Measurements from ENCODE around the gene ERC2. TPM values are rescaled to one million over a fixed set of nuclear protein-coding genes. Genes with fewer than 3 reads are reported as not detected.
A peak's percentile ranks its signal among the peaks of the same experiment; 100 is the strongest.

Gene ERC2
- total RNA-seq, 1 donor from 2014 or later, result 0.99 TPM

DNA sequence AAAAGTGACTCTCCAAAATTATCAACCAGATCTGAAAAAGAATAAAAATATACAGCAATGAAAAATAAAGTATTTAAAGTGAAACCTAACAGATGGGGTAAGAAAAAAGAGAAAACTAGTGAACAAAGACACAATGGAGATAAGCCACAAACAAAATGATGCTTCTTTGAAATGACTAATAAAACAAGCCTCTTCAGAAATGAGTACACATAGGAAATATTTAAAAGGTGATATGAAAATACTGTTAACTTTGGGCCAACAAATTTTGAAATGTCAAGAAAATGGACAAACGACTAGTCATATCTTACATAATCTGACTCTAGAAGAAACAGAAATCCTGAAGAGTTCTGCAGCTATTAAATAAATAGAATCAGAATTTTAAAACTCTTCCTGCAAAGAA lies 164.2 kb downstream of the ERC2 start:
- DNase-seq, result no peak

DNA sequence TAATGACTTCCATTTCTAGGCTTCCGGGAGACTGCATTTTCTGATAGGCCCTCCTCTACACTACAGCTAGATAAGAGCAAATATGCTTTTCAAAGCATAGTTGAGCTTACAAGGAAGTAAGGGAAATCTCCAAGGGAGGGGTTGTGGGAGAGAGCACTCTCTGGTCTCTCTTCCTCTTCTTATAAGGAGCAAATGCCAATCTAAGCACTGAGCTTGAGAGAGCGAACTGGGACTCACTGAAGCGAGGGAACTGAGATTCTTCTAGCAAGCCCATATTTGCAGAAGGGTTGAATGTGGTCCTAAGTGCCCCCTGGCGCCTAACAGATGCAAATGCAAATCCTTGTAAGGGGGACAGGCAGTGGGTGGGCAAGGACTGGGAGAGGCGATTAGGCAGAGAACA lies 164.8 kb downstream of the ERC2 start:
- H3K9me3 ChIP-seq (replicated peaks), result no peaks in the 10 kb centered on the region
- H3K27ac ChIP-seq (replicated peaks), result no peak overlapping the region
- DNase-seq, result no peak
- intact Hi-C loops (cut with micrococcal nuclease), result no loop called here
- H3K4me3 ChIP-seq, result no peak overlapping the region
- H3K4me1 ChIP-seq, result no peaks in the 10 kb centered on the region
- TF ChIP-seq, protein P1, sequence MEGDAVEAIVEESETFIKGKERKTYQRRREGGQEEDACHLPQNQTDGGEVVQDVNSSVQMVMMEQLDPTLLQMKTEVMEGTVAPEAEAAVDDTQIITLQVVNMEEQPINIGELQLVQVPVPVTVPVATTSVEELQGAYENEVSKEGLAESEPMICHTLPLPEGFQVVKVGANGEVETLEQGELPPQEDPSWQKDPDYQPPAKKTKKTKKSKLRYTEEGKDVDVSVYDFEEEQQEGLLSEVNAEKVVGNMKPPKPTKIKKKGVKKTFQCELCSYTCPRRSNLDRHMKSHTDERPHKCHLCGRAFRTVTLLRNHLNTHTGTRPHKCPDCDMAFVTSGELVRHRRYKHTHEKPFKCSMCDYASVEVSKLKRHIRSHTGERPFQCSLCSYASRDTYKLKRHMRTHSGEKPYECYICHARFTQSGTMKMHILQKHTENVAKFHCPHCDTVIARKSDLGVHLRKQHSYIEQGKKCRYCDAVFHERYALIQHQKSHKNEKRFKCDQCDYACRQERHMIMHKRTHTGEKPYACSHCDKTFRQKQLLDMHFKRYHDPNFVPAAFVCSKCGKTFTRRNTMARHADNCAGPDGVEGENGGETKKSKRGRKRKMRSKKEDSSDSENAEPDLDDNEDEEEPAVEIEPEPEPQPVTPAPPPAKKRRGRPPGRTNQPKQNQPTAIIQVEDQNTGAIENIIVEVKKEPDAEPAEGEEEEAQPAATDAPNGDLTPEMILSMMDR (IDR thresholded peaks at IDR 0.05; ENCODE audit: borderline replicate concordance), result peak; percentile 49
- H3K27me3 ChIP-seq (ENCODE audit: low read depth), result peaks cover 6% of the 10 kb centered on the region
- no peaks in the 10 kb centered on the region for H3K36me3 ChIP-seq

More for the DNA sequence above, 164.2 kb downstream of the ERC2 start:
- TF ChIP-seq, protein P1 (IDR thresholded peaks at IDR 0.05; ENCODE audit: borderline replicate concordance), result no peak
- H3K36me3 ChIP-seq, result no peaks in the 10 kb centered on the region
- H3K27ac ChIP-seq (replicated peaks), result no peak overlapping the region
- no peaks in the 10 kb centered on the region for H3K4me1 ChIP-seq
- H3K4me3 ChIP-seq, result no peak overlapping the region
- intact Hi-C loops (cut with micrococcal nuclease), result no loop called here
- H3K27me3 ChIP-seq (ENCODE audit: low read depth), result peaks cover 6% of the 10 kb centered on the region
- H3K9me3 ChIP-seq (replicated peaks), result no peaks in the 10 kb centered on the region

DNA sequence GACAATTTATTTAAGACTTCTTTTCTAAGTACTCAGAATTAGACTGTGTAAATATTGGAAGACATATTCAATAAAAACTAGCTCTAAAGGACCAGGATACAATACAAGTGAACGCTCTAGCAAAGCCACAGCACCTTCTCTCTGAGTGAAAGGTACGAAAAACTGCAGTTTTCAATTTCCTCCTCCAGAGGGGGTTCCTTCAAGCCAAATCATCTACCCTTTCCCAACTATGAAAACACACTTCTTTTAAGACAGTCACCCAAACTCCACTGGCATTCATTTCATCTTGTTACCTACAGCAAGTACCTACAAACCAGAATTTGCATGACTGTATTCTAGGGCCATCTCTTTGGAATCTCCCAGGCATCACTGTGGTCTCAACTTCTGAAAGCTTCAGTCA lies 165.8 kb downstream of the ERC2 start:
- TF ChIP-seq, protein P1 (IDR thresholded peaks at IDR 0.05; ENCODE audit: borderline replicate concordance), result no peak
- Histone ChIP-seq H3K4me1 (no peaks in the 10 kb centered on the region), H3K9me3 (replicated peaks) (peaks cover 4% of the 10 kb centered on the region), H3K36me3 (no peaks in the 10 kb centered on the region), H3K27me3 (ENCODE audit: low read depth) (peaks cover 6% of the 10 kb centered on the region), H3K27ac (replicated peaks) (no peak overlapping the region), H3K4me3 (no peak overlapping the region)
- no peak for DNase-seq
- intact Hi-C loops (cut with micrococcal nuclease), result no loop called here

DNA sequence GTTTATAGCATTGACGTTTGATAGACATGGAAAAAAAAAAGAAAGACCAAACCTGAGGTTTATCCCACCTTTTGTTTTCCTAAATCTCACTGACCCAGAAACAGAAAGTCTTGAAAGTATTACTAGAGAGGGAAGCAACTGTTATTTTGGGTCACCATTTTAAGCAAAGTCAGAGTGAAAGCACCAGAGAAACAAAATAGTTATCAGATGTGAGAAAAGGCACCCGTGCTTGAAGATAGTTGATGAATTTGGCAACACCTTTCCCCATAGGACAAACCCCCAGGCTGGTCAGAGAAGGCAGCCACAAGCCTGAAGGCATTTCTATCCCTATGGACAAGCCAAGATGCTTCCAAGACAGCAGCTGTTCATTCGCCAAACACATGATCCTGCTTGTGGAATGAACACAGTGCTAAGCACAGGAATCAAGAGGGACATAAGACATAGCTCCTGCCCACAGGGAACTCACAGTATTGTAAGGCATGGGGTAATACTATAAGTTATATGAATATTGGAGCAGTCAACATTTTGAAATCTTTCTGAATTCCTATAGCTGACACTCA lies 170.9 kb downstream of the ERC2 start:
- intact Hi-C loops (cut with micrococcal nuclease), result no loop called here
- no peaks in the 10 kb centered on the region for H3K4me1 ChIP-seq
- DNase-seq, result no peak

DNA sequence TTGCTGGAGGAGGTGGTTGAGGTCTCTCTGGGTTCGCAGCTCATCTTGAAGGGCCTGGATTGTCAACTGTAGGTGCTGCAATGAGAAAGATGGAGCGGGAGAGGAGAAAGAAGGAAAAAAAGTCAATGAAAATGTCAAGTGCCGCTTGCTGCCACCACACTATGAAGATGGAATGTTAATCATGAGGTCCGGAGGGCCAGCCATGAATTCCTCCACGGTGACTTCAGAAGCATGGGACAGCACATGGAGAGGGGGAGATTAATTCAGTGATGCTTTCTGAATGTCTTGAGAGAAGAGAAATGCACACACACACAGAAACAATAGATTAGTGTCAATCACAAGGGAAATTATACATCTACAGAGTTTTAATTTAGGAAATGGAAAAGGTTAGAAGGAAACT lies 171.9 kb downstream of the ERC2 start:
- Histone ChIP-seq H3K36me3 (no peaks in the 10 kb centered on the region), H3K4me1 (no peaks in the 10 kb centered on the region), H3K9me3 (replicated peaks) (peaks cover 4% of the 10 kb centered on the region), H3K4me3 (no peak overlapping the region), H3K27me3 (ENCODE audit: low read depth) (peaks cover 6% of the 10 kb centered on the region), H3K27ac (replicated peaks) (no peak overlapping the region)
- intact Hi-C loops (cut with micrococcal nuclease), result no loop called here
- TF ChIP-seq, protein P1 (IDR thresholded peaks at IDR 0.05; ENCODE audit: borderline replicate concordance), result no peak
- DNase-seq, result no peak

More for the DNA sequence above, 170.9 kb downstream of the ERC2 start:
- Histone ChIP-seq H3K36me3 (no peaks in the 10 kb centered on the region), H3K27me3 (ENCODE audit: low read depth) (peaks cover 6% of the 10 kb centered on the region), H3K27ac (replicated peaks) (no peak overlapping the region), H3K4me3 (no peak overlapping the region), H3K9me3 (replicated peaks) (peaks cover 4% of the 10 kb centered on the region)
- TF ChIP-seq, protein P1 (IDR thresholded peaks at IDR 0.05; ENCODE audit: borderline replicate concordance), result no peak
